Keratinocyte (primary cell): ENCODE results near the gene SLC44A3. TPM values are rescaled to one million over a fixed set of nuclear protein-coding genes. Genes with fewer than 3 reads are reported as not detected.

Source experiments
- DNase-seq: peaks from one replicate; pipeline ENCODE4 v3.0.0-alpha.2; 2011; ENCODE audit warnings: low read depth, missing footprints, low spot score
- FAIRE-seq: peaks from 2 replicates; lab custom pipeline; 2011; peaks lifted over from hg19 to GRCh38; lab: Jason Lieb, UNC
- H2AFZ ChIP-seq: 2 replicates; pipeline ENCODE4 v1.6.0; 2012; ENCODE audit warnings: low read length, control low read depth, inconsistent platforms; ENCODE audit not compliant: control insufficient read depth
- H3K27ac ChIP-seq: 2 replicates; pipeline ENCODE4 v1.5.1; 2011; ENCODE audit warnings: low read length; ENCODE audit not compliant: control insufficient read depth, insufficient read depth
- H3K27me3 ChIP-seq: 3 replicates; pipeline ENCODE4 v1.6.0; 2011; ENCODE audit warnings: low read length; ENCODE audit not compliant: control insufficient read depth, insufficient read depth; ENCODE audit errors: extremely low read depth
- H3K36me3 ChIP-seq, 2 experiments: 2 replicates in 1 of 2; 3 replicates in 1 of 2; pipeline ENCODE4 v1.5.1; 2011; ENCODE audit warnings: low read length in 2 of 2, mild to moderate bottlenecking in 1 of 2; ENCODE audit not compliant: control insufficient read depth in 2 of 2, insufficient read depth in 2 of 2; ENCODE audit errors: extremely low read depth in 1 of 2
- H3K4me1 ChIP-seq: 3 replicates; pipeline ENCODE4 v1.5.1; 2011; ENCODE audit warnings: low read length; ENCODE audit not compliant: control insufficient read depth, insufficient read depth; ENCODE audit errors: extremely low read depth
- H3K4me2 ChIP-seq: 3 replicates; pipeline ENCODE4 v1.6.0; 2011; ENCODE audit warnings: low read depth, low read length; ENCODE audit not compliant: control insufficient read depth, insufficient read depth; ENCODE audit errors: extremely low read depth
- H3K4me3 ChIP-seq, 3 experiments: fragments of 200-600 bp in 1 of 3; sonication (generic) in 1 of 3; 2 replicates in 2 of 3; 3 replicates in 1 of 3; pipeline ENCODE4 v1.5.1; 2011 to 2016; ENCODE audit warnings: low read length in 3 of 3, mild to moderate bottlenecking in 3 of 3, control low read depth in 2 of 3, inconsistent platforms in 1 of 3, low read depth in 1 of 3, mixed read lengths in 1 of 3, mixed run types in 1 of 3, moderate library complexity in 1 of 3; ENCODE audit not compliant: control insufficient read depth in 2 of 3, insufficient read depth in 2 of 3; ENCODE audit errors: extremely low read depth in 1 of 3
- H3K79me2 ChIP-seq: 2 replicates; pipeline ENCODE4 v1.6.0; 2012; ENCODE audit warnings: low read length; ENCODE audit not compliant: control insufficient read depth, insufficient read depth
- H3K9ac ChIP-seq: 3 replicates; pipeline ENCODE4 v1.6.0; 2011; ENCODE audit warnings: low read length; ENCODE audit not compliant: control insufficient read depth, insufficient read depth; ENCODE audit errors: extremely low read depth
- H3K9me1 ChIP-seq: 3 replicates; pipeline ENCODE4 v1.6.0; 2011; ENCODE audit warnings: low read length; ENCODE audit not compliant: control insufficient read depth, insufficient read depth; ENCODE audit errors: extremely low read depth
- H3K9me3 ChIP-seq: 2 replicates; pipeline ENCODE4 v1.5.1; 2012; ENCODE audit warnings: low read depth, low read length; ENCODE audit not compliant: control insufficient read depth
- H4K20me1 ChIP-seq: 3 replicates; pipeline ENCODE4 v1.6.0; 2011; ENCODE audit warnings: low read length; ENCODE audit not compliant: control insufficient read depth, insufficient read depth; ENCODE audit errors: extremely low read depth
- EZH2 ChIP-seq: IDR thresholded peaks from one replicate; pipeline ENCODE4 v1.6.1; 2012; ENCODE audit warnings: inconsistent platforms, mild to moderate bottlenecking, low read length, moderate library complexity
- dilution Hi-C: fragments of 300-500 bp; cut with MboI; formaldehyde crosslinking; loops from one replicate; pipeline ENCODE4 v1.7.0; 2020; ENCODE audit warnings: low sequenced_read_pairs; ENCODE audit not compliant: extremely low pct_ligation_motif_present
- polyA plus RNA-seq, 5 experiments: library from polyadenylated mRNA; depleted of rRNA in 3 of 5; stranded (reverse) in 3 of 5; stranded (forward) in 1 of 5; unstranded in 1 of 5; fragments of >200 nt; gene quantifications; 1 replicate in 1 of 5; 2 replicates in 3 of 5; 3 replicates in 1 of 5; pipeline versions ENCODE4 v1.2.1 to v1.2.3, GENCODE V29; 2011 to 2012; ENCODE audit warnings: missing spikeins in 2 of 5, low read depth in 1 of 5, low replicate concordance in 1 of 5
- TF ChIP-seq, protein P1 (sequence below), 3 experiments: IDR thresholded peaks in 1 of 3; conservative IDR thresholded peaks in 1 of 3; optimal IDR thresholded peaks in 1 of 3; 2 replicates in 2 of 3; 3 replicates in 1 of 3; pipeline versions ENCODE3 to v1.5.1; 2011; ENCODE audit warnings: low read length in 3 of 3, mild to moderate bottlenecking in 3 of 3, moderate library complexity in 2 of 3, control low read depth in 1 of 3, inconsistent platforms in 1 of 3; ENCODE audit not compliant: insufficient read depth in 2 of 3; ENCODE audit errors: extremely low read depth in 1 of 3

The SLC44A3 gene
- polyA plus RNA-seq, 1 donor (not counting 4 experiments of a cell fraction or from before 2014, with no cell fraction given), result 7.3 TPM

GRCh38 chr1:94856004-94856403 is 35.8 kb downstream of the SLC44A3 start:
- Histone ChIP-seq H3K9me3 (no peaks in the 10 kb centered on the region), H3K27ac (peak overlapping the region; percentile 7), H3K36me3 (no peaks in the 10 kb centered on the region), H3K4me2 (peak overlapping the region; percentile 36), H3K4me3 (no peak overlapping the region), H3K9ac (no peak overlapping the region), H2AFZ (no peak overlapping the region), H3K4me1 (peaks cover 20% of the 10 kb centered on the region), H4K20me1 (no peaks in the 10 kb centered on the region), H3K9me1 (no peaks in the 10 kb centered on the region), H3K27me3 (no peaks in the 10 kb centered on the region), H3K79me2 (no peaks in the 10 kb centered on the region)
- TF ChIP-seq, protein P1, sequence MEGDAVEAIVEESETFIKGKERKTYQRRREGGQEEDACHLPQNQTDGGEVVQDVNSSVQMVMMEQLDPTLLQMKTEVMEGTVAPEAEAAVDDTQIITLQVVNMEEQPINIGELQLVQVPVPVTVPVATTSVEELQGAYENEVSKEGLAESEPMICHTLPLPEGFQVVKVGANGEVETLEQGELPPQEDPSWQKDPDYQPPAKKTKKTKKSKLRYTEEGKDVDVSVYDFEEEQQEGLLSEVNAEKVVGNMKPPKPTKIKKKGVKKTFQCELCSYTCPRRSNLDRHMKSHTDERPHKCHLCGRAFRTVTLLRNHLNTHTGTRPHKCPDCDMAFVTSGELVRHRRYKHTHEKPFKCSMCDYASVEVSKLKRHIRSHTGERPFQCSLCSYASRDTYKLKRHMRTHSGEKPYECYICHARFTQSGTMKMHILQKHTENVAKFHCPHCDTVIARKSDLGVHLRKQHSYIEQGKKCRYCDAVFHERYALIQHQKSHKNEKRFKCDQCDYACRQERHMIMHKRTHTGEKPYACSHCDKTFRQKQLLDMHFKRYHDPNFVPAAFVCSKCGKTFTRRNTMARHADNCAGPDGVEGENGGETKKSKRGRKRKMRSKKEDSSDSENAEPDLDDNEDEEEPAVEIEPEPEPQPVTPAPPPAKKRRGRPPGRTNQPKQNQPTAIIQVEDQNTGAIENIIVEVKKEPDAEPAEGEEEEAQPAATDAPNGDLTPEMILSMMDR (optimal IDR thresholded peaks at IDR 0.05 in 1 of 3, IDR thresholded peaks at IDR 0.05 in 1 of 3, conservative IDR thresholded peaks at IDR 0.05 in 1 of 3; ENCODE audit: extremely low read depth in 1 of 3, insufficient read depth in 2 of 3, low read length in 3 of 3), result no peak
- no peak for TF ChIP-seq EZH2
- dilution Hi-C loops, result no loop called here
- DNase-seq (no peak), FAIRE-seq (no peak)

DNA sequence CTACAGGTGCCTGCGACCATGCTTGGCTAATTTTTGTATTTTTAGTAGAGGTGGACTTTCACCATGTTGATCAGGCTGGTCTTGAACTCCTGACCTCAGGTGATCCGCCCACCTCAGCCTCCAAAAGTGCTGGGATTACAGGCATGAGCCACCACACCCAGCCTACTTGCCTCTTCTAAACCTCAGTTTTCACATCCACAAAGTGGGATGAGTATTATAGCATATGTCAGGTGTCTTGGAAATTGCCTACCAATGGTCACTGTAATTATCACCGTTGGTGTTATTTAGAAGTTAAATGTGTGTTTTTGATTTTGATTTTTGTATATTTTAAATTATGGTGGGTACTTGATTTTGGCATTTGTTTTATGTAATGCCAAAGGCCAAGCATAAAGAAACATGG is 36.7 kb downstream of the SLC44A3 start:
- H3K4me3 ChIP-seq, result no peak overlapping the region
- peaks cover 22% of the 10 kb centered on the region for H3K4me1 ChIP-seq
- dilution Hi-C loops, result no loop called here
- no peaks in the 10 kb centered on the region for H3K79me2 ChIP-seq
- no peak overlapping the region for H3K9ac ChIP-seq
- no peak for DNase-seq
- H3K9me3 ChIP-seq, result no peaks in the 10 kb centered on the region
- no peak overlapping the region for H2AFZ ChIP-seq
- no peaks in the 10 kb centered on the region for H4K20me1 ChIP-seq
- no peak for TF ChIP-seq EZH2
- TF ChIP-seq, protein P1 (optimal IDR thresholded peaks at IDR 0.05 in 1 of 3, IDR thresholded peaks at IDR 0.05 in 1 of 3, conservative IDR thresholded peaks at IDR 0.05 in 1 of 3; ENCODE audit: extremely low read depth in 1 of 3, insufficient read depth in 2 of 3, low read length in 3 of 3), result no peak
- no peak for FAIRE-seq
- no peak overlapping the region for H3K4me2 ChIP-seq
- H3K27me3 ChIP-seq, result no peaks in the 10 kb centered on the region
- H3K36me3 ChIP-seq, result no peaks in the 10 kb centered on the region
- no peaks in the 10 kb centered on the region for H3K9me1 ChIP-seq
- no peak overlapping the region for H3K27ac ChIP-seq
